GM12878 (cell line): ENCODE measurements around the gene GSX1.

Experiments used
- ELK1 ChIP-seq: IDR thresholded peaks from 2 replicates; pipeline ENCODE4 v1.6.1; 2012; ENCODE audit warnings: low read depth, low read length, improper control_type of control experiment
- MXI1 ChIP-seq: fragments of 150-350 bp; IDR thresholded peaks from 2 replicates; pipeline ENCODE4 v1.6.1; 2011; ENCODE audit warnings: low read depth, mild to moderate bottlenecking, inconsistent platforms, low read length, improper control_type of control experiment
- POLR2A ChIP-seq: IDR thresholded peaks from 2 replicates; pipeline ENCODE4 v1.6.1; 2011; ENCODE audit warnings: low read depth, mild to moderate bottlenecking, low read length
- RAD51 ChIP-seq: fragments of 450-650 bp; IDR thresholded peaks from 2 replicates; pipeline ENCODE4 v1.6.1; 2016; ENCODE audit warnings: moderate library complexity, mild to moderate bottlenecking, inconsistent platforms
- SP1 ChIP-seq: IDR thresholded peaks from one replicate; pipeline ENCODE4 v1.6.1; 2011; ENCODE audit warnings: low read depth, low read length
- TF ChIP-seq, protein P1 (sequence below), 3 experiments: IDR thresholded peaks in 2 of 3; conservative IDR thresholded peaks in 1 of 3; 2 replicates each; pipeline ENCODE4 v1.5.1; 2011; ENCODE audit warnings: low read depth in 3 of 3, low read length in 3 of 3, mild to moderate bottlenecking in 3 of 3, control low read depth in 2 of 3, moderate library complexity in 2 of 3, inconsistent platforms in 1 of 3, mixed read lengths in 1 of 3; ENCODE audit not compliant: control insufficient read depth in 2 of 3, insufficient read depth in 1 of 3; ENCODE audit errors: extremely low read depth in 1 of 3

DNA sequence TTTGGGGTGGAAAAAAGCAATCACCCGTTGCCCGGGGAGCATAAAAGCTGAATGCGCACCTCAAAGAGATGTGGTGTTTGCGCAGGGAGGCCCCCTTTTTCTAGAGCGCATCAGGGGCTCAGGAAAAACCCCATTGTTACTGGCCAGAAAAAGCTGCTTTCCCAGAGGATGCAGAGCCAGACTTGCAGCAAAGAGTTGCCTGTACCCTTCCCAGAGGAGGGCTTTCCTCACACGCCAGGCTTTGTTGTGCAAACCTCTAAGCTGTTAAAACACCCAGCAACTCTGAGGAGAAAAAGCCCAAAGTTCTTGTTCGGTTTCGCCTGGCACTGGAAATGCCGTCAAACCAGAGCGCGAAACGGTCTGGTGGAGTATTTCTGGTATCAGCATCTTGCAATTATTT is 29.3 kb downstream of the GSX1 start:
- TF ChIP-seq, protein P1, sequence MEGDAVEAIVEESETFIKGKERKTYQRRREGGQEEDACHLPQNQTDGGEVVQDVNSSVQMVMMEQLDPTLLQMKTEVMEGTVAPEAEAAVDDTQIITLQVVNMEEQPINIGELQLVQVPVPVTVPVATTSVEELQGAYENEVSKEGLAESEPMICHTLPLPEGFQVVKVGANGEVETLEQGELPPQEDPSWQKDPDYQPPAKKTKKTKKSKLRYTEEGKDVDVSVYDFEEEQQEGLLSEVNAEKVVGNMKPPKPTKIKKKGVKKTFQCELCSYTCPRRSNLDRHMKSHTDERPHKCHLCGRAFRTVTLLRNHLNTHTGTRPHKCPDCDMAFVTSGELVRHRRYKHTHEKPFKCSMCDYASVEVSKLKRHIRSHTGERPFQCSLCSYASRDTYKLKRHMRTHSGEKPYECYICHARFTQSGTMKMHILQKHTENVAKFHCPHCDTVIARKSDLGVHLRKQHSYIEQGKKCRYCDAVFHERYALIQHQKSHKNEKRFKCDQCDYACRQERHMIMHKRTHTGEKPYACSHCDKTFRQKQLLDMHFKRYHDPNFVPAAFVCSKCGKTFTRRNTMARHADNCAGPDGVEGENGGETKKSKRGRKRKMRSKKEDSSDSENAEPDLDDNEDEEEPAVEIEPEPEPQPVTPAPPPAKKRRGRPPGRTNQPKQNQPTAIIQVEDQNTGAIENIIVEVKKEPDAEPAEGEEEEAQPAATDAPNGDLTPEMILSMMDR (IDR thresholded peaks at IDR 0.05 in 2 of 3, conservative IDR thresholded peaks at IDR 0.05 in 1 of 3; ENCODE audit: control insufficient read depth in 2 of 3, extremely low read depth in 1 of 3, insufficient read depth in 1 of 3, low read depth in 3 of 3, low read length in 3 of 3) = no peak
- TF ChIP-seq POLR2A = no peak
- no peak for TF ChIP-seq SP1
- TF ChIP-seq MXI1 = no peak
- TF ChIP-seq ELK1 = no peak
- no peak for TF ChIP-seq RAD51
